Left kidney (tissue), 2 donors: ENCODE results near the gene KRT31. TPM values are rescaled to one million over a fixed set of nuclear protein-coding genes. Genes with fewer than 3 reads are reported as not detected.
"Not testable (repeated sequence)": the region's sequence is repeated elsewhere in the genome, so short reads cannot be mapped to it uniquely, and the experiment has no call there.

Experiments used
- DNase-seq: peaks from one replicate; pipeline ENCODE4 v3.0.0-alpha.2; 2013
- polyA plus RNA-seq: library from polyadenylated mRNA; unstranded; fragments of 120-200 nt; gene quantifications from one replicate; pipeline ENCODE4 v1.2.1, GENCODE V29; 2013; ENCODE audit not compliant: insufficient read length

Gene KRT31
- polyA plus RNA-seq, 1 donor, result not detected

DNA sequence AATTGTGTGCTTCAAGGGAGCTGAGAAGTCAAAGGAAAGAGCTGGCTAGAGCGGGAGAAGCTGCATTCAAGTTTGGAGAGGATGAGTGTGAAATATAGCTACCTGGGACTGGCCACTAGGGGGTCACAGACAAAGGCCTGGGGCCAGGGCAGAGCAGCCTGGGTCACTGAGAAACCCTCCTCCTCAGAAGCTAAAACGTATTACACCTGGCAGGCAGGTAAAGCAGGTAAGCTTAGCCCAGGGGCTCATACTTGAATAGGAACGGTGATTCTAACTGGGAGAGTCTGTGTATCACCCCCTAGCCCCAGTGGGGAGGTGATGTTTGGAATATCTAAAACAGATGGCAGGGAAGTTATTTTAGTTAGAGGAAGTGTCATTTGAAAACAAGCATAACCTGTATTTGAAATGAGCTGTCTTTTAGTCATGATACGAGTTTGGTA, 20.2 kb upstream of the KRT31 start:
- no peak for DNase-seq

DNA sequence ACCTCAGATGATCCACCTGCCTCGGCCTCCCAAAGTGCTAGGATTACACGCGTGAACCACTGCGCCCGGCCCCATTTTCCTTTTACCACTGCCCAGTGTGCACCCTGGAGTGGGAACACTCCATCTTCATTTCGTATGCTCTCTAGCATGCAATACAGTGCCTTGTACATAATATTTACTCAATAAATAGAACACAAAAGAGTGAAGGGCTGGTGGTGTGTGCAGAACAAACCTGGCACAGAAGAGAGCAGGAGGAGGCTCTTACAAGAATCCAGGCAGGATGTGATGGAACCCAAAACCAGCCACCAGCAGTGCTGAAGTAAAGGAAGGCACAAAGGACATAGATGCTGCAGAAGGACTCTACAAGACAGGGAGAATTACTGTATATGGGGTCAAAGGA, 19.7 kb upstream of the KRT31 start:
- no peak for DNase-seq

DNA sequence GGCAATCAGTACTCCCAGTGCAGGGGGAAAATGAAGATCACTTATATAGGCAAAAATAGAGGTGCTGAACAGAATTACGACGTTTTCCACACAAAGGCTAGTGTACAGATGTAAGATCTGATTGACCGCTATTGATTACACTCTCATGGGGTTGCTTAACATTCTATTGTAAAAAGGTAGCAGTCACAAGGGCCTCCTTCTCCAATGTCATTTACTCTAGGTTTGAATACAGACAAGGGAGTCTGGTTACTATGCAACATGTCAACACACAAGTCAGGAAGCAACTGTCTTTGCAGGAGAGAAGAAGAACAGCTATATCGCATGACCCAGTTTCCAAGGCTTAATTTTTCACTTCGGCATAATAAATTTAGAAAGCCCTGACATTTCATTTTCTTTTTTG, 19.1 kb upstream of the KRT31 start:
- DNase-seq, result no peak

DNA sequence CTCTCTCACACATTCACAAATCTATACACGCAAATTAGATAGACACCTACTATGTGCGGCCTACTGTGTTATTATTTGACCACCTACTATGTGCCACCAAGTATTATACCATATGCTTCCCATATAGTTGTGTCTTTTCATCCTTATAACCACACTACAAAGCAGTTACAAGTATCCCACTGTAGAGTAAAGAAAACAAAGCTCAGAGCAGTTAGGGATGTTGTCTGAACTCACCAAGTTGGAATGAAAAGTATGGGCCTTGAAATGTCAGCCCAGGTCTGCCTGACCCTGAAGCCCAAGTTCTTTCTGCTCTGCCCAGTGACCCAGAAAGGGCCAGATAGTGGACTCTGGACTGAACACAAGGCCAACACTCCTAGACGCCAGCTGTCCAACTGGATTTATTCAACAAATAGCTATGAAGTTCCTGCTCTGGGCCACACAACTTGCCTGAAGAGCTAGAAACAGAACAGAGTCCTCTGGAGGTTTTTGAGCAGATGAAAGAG, 18.5 kb upstream of the KRT31 start:
- no peak for DNase-seq

DNA sequence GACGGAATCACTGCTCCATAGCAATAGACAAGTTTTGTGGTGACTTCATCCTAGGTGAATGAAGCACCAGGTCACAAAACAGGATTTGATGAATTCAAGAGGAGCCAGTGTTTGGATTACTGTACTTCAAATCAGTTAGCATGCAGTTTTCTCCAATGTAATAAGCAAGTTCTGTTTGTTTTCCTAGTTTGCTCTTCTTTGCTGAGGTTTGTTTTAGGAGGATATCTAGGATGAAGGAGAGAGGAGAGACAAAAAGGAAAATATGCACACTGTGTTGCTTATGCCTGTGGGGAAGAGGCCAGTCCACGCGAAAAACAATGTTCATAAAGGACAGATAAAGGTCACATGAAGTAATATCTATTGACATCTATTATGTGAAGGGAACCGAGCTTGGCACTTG, 18.0 kb upstream of the KRT31 start:
- DNase-seq, result no peak

DNA sequence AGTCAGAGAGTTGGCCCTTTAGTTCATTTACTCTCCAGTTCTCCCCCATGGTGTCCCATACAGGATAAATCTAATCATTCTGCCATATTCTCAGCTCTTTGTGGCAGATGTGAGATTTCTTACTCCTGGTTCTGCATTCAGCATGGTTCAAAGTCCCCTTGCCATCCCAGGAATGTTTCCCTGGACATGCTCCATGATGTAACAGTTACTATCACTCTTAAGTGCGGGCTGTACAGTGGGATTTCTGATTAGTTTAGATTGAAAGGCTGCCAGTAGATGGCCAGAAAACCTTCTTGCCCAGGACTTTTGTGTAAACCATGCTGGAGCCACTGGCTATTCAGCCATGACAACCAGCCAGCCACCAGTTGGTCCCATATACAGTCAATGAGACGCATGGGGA, 16.6 kb upstream of the KRT31 start:
- DNase-seq, result no peak

DNA sequence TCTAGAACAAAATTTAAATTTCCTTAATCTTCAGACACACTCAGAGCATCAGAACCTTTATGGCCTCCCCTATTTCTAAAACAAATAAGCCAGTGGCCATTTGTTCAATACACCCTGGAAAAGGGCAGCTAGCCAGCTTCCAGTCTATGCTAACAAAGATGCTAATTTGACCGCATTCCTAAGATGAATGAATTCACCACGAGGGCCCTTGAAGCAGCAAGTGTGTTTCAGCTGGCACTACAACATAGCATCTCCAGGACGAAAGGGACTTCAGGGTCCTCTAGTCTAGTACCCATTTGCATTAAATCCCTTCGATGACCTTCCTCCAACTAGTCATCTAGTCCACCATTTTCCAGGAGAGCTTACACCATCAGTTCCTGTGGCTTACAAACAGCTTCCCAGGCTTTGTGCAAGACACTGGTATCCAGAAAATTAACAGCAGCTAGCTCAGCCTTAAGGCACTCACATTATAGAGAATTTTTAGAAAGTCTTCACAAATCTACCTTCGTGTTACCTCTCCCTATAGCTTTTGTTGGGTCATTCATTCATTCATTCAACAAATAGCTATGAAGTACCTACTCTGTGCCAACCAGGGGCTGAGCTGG, 16.0 kb upstream of the KRT31 start:
- DNase-seq, result no peak

DNA sequence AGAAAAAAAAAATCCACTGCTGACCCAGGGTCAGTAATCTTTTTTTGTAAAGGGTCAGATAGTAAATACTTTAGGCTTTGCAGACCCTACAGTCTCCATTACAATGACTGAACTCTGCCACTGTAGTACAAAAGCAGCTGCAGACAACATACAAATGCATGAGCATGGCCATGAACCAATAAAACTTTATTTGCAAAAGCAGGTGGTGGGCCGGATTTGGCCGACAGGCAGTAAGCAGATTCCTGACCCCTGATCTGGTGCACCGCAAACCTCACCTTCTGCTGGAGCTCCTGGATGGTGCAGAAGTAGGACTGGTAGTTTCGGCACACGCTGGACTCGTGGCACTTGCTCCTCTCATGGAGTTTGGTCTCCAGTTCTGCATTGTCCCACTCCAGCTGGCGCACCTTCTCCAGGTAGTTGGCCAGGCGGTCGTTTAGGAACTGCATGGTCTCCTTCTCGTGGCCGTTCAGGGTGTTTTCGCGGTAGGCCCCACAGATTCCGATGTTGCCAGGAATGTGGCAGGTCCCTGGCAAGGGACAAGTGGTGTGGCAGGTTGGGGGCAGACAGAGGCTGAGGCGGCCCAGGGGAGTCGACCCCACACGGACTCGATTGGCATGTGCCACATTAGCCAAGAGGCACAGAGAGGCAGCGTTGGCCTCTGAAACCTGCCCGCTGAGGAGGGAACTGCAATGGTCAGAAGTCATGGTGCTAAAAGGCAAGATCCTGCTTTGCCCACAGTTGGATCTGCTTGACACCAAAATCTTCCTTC, 13.8 kb upstream of the KRT31 start:
- no peak for DNase-seq

DNA sequence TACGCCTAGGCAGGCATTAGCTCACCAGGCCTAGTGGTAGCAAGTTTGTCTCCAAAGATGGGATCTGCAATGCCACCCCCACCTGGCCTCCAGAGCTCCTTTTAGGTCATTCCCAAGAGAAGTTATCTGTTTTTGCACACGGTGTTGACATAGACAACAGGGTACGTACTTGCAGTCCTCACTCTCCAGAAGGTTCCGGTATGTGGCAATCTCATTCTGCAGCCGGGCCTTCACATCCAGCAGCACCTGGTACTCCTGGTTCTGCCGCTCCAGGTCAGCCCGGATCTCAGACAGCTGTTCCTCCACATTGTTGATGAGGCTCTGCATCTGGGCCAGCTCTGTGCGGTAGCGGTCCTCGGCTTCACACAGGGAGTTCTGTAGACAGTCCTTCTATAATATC, 9.8 kb upstream of the KRT31 start:
- no peak for DNase-seq

DNA sequence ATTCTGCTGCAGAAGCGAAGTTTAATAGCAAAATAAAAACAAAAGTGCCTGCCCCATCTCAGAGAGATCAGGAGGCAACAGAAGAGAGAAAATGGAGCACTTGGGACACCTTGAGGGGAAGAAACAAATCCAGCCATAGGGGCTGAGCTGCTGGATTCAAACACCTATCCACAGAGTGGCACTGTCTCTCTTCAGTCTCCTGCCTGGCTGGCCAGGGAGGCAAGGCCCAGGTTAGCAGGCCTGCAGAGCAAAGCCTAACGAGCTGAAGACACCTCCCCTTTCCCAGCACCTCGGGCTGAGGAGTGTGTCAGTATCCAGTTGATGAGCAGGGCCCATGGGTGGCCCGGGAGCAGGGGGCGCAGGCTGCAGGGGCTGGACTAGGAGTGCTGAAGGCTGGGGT, 8.8 kb upstream of the KRT31 start:
- DNase-seq, result no peak

DNA sequence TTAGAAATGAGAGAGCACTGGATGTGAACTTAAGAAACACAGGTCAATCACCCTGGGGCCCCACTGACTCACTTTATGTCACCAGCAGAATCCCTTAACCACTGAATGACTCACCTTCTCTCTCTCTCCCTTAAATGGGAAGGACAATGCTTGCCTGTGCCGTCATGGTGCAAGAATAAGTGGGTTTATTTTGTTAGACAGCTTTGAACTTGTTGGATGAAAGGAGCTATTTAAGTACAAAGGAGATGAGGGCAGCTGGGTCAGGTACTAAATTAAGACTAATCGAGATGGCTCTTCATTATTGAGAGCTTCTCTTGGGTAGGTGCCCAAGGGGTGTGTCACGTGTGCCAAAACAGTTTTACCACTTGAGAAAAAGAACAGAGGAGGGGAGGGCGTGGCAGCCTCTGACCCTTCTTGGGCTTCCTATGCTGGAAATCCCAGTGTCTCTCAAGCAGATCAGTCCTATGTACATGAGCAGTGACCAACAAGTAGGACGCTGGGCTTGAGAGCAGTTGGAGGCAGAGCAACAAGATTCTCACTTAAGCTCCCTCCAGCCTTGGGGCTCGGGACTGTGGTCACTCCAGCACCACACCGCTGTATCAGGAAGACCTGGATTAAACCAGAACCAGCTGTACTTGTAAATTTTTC, 6.7 kb upstream of the KRT31 start:
- DNase-seq, result no peak

DNA sequence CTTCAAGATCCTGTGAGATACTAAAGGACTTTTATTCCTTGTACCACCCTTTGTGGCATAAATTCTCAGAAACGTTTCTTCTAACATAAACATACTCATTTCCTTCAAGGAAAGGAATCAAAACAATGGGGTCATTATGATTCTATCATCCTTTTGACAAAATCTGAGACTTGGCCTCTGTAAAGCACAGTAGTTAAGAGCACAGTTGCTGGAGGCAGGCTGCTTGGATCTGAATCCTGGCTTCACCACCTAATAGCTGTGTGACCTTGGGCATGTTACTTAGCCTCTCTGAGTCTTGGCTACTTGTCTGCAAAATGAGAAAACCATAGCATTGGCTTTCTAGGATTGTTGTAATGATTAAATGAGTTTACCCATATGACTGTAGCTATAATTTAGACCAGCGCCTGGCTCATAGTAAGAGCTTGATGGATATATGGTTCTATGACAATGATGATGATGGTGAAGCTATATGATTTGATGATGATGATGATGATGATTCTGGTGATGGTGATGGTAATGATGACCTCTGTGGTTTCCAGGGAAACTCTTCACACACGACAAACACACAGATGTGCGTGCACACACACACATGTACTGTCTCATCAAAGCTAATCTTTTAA, 6.1 kb upstream of the KRT31 start:
- no peak for DNase-seq

DNA sequence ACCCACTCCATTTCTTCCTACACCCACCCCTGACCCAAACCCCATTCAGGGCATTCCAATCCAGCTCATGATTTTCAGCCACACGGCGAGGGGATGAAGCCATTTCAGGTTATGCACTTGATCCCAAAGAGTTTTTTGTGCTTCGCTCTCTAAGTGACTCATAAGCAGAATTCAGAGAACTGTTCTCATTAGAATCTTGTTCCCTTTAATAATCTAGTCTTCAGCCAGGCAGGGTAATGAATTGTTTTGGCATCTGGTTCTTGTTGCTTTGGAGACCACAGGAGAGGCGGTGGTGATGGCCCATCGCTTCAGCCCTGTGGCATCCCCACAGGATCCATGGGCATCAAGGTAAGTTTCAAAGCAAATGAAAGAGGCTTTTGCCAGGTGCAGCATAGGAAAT, 4.8 kb upstream of the KRT31 start:
- no peak for DNase-seq

DNA sequence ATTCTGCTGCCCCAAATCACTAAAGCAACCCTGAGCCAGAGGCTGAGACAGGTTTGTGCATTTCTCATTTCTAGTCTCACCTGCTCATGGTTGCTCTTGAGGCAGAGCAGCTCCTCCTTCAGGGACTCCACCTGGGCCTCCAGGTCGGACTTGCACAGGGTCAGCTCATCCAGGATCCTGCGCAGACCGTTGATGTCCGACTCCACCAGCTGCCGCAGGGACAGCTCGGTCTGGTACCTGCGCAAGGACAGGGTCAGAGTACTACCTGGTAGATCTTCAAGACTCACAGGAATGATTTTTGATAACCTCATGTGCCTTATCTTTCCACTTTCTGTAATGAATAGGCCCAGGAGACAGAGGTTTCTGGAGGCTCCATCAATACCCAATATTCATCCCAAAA, 1.1 kb downstream of the KRT31 start:
- no peak for DNase-seq

DNA sequence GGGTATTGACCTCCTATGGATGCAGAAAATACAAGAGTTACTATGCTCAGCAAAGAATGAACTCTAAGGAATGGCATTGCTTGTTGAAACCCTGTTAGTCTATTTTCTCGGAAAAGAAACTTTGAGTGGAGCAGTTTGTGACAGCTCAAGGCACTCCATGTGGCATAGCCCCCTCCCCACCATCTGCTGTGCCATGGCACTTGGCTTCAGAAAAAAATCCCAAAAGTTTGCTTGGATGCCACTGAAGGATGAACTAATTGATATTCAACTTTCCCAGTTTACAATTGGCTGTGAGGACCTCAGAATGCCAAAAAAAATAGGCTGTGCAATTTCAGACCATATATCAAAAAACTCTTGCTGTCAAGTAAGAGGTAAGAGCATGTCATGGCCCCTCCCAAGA, 1.8 kb downstream of the KRT31 start:
- DNase-seq, result no peak

DNA sequence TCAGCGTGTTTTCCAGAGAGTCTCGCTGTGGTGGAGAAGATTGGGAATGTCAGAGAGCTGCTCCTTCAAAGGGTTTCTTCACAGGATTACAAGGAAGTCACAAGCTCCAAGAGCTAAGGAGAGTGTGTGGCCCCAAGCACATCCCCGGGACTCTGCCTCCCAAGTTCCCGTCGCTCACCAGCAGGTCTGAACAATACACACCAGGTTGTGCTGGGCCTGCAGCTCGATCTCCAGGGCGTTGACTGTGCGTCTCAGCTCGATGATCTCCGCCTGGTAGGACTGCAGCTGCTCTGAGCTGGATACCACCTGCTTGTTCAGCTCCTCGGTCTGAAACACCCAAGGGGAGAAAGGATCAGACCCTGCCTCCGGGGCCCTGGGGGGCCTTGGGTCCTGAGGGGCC, 2.4 kb downstream of the KRT31 start:
- not testable (repeated sequence) for DNase-seq

DNA sequence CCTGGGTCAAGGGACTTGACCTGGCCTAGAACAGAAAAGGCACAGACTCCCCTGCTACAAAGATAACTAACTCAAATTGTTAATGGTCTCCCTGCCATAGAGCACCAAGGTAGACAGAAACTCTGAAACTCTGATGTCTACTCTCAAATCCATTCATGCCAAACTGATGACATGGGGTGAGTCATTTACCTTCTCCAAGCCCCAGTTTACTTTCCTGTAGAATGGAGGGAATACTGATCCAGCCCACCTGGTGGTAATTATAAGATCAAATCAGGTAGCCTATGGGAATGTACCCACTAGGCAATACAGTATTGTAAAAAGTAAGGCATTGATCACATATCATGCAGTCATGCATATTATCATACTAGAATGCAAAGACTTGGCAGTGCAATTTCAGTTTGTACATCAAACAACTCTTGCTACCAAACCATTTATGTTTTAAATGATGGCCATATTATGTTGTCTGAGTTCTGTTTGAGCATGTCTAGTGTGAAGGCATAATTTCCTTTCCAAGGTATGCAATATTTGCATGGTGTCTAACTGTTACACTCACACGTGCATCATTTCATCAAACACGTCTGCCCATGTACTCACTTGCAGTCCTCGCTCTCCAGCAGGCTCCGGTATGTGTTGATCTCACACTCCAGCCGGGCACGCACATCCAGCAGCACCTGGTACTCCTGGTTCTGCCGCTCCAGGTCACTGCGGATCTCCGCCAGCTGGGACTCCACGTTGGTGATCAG, 3.0 kb downstream of the KRT31 start:
- DNase-seq, result no peak

DNA sequence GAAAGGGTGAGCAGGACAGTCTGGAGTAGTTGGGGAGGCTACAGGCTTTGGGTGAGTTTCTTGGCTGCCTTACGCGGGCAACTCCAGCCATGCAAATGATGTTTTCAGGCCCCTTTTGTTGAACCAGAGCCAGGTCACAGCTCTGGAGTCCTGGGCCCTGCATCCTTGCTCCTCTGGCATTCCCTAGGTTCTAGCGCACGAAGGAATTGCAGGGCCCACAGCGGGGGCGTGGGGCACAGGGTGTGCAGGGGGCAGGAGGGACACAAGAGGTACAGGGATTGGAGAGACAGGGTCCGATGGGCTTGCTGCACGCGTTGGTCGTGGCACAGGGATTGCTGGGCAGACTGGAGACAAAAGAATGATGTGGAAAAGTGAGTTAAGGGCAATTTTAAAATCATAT, 3.6 kb downstream of the KRT31 start:
- no peak for DNase-seq

DNA sequence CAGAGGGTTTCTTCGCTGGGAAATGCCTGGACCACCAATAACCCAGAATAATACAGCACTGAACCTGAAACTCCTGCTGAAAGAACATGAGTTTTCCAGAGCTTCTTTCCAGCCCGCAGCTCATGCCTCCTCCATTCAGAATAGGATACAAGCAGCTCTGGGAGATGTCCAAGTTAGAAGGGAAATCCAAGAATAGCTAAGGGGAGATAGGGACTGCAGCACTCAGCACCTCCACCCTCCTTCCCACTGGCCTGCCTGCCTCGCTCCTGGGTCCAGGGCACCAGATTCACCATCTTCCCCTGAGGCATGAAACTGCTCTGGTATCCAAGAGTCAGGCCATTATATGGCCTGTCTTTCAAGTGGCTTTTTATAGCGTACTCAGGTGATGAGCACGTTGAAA, 4.1 kb downstream of the KRT31 start:
- DNase-seq, result no peak

DNA sequence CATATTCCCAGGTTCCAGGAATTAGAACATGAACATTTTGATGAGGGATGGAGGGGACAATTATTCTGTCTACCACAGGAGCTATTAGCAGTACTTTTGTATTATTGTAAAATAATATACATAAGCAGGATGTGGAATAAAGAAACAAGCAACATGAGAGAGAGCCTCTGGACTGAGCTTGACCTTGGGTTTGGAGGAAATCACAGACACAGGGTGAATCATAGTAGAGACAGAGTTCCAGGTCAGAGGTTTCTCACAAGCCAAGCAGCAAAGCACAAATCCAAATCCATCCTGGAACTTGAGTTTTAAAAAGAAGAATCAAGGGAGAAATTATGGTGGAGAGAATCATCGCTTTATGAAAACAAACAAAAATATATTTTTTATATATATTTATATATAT, 5.1 kb downstream of the KRT31 start:
- no peak for DNase-seq

DNA sequence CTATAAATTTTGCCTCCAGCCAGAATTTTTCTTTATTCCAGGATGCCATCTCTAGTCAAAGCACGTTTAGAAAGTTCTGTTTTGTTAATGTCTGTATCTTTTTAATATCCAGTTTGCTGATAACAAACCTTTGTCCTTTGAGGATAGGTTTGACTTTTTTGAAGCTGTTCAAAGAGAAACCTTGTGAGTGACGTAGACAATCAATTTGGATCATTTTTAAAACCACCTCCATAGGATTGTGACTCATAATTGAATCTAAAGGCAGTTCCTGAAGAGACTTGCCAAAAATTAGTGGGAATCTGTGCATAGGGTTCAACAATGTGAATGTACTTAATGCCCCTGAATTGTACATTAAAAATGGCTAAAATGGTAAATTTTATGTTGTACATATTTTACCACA, 5.9 kb downstream of the KRT31 start:
- no peak for DNase-seq

DNA sequence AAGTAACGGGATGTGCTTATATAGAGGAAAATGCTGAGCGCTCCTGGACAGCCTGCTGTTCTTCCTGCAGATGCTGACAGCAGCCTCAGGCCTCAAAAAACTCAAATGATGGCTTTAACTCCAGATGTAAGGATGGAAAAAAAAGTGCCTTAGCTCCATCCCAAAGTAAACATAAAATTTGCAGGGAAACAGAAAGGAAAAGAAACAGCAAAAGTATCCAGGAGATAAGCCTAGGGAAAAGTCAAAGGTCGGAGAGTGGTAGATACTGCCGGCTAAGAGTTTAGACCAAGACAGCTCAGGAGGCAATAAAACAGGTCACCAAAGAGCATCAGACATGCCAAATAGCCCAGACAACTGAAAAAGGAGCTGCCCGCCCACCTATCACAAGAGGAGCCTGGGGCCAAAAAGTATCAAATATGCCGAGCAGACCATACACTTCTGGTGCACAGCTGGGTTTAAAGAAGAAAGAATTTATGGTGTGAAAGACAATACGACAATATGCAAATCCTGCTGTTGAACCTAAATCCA, 6.9 kb downstream of the KRT31 start:
- DNase-seq, result peak; percentile 14
